HG03558 (cell line): ENCODE data around the gene COL13A1.

Experiments used
- ATAC-seq: cut with Tn5 transposase; IDR thresholded peaks from one replicate; pipeline ENCODE4 v1.9.1; 2021; ENCODE audit warnings: moderate number of reproducible peaks; ENCODE audit not compliant: unreplicated experiment; ENCODE audit errors: extremely low read depth

COL13A1 gene

DNA sequence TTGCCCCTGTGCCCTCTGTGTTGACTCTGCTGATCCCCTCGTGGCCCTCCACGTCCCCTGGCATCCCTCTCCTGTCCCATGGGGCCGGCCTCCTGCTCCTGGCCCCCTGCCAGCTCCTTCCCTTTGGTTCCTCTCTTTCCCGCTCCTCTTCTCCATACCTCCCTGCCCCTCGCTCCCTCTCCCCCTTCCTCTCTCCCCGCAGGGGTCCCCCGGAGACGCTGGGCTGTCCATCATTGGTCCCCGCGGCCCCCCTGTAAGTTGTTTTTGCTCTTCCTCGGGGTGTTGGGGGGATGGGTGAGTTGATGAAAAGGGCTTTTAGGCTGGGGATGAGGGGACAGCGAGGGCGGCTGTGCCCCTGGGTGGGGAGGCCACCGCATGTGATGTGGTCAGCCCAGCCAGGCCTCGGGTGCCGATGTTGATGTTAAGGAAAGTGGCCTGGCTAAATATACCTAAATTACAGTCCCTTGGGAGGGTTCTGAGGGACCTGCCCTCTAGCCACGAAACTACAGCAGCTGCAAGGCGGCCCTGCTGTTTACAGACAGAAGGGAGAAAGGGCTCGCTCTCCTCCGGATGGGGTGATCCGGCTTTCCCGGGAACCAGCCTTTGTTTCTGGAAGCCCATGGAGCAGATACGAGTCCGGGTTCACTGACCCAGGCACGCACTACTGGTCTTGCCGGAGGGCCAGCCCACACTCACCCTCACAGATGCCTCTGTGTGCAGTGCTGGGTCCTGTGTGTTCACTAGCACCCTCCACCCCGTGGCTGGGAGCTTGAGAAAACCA is 78.8 kb downstream of the COL13A1 start:
- ATAC-seq, result no peak

DNA sequence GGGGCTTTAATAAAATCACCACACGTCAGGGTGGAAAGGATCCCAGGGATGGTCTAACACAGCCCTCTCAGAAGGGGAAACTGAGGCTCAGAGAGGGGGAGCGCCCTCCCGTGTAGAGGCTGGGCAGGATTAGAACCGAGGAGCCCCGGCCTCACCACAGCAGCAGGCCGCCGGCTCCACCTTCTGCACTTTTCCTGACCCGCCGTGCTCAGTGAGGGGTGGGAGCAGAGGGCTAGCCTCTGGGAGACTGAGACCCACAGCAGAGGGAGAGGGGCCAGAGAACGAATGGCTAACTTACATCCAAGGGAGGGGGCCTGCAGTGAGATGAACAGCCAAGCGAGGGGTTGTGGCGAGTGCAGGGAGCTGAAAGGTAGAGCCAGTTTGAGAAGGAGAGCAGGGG is 79.5 kb downstream of the COL13A1 start:
- no peak for ATAC-seq

DNA sequence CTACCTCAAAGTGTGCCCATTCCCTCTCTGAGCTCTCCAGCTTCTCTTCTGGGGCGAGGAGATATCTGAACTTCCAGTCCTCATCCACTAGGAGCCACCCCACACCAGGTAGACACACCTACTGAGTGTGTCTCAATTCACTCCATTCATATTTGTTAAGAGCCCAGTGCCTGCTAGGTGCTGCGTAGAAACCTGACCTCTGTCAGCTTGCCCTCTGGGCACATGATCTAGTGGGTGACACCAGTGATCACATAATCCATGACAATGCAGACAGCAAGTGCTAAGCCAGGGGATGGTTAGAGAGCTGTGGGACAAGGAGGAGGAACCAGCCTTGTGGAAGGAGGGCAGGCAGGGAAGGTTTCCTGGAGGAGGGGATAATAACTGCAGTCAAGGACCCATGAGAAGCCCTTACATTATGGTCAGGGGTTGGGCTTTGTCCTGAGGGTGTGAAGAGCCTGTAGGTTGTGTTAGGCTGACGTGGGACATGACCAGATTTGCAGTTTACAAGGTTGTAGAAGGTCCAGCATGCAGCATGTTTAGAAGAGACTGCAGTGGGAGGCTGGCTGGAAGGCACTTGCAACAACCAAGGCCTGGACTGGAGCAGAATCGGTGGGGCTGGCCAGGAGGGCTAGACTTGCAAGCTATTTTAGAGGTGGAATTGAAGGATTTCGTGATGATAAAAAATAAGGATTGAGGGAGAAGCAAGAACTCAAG is 81.8 kb downstream of the COL13A1 start:
- ATAC-seq, result no peak

DNA sequence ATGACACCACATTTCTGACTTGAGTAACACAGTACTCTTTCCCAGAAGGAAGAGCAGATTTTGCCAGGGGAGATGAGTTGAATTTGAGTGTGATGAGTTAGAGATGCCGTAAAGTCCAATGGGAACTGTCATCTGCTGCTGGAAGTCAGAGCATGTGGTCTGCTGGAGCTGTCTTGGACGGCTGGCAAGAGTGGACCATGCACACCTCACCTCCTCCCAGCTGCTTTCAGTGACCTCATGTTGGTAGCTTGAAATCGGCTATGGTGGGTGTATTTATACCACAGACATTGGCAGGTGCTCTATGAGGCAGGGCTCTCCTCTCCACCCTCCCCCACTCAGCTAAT is 82.3 kb downstream of the COL13A1 start:
- ATAC-seq, result no peak

DNA sequence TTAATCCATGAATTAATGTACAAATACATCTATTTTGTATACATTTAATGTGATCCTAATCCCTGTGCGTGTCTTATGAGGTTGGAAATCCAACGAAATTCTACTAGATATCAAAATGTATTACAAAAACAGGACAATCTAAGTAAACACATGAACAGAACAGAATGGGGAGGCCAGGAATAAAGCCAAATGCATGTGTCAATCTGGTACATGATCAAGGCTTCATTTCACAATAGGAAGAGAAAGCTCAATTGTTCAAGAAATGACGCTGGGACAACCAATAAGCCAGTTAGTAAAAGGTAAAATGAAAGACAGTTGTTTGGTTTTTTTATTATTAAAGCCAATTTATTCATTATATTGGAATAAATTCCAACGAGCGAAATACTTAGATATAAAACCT is 83.0 kb downstream of the COL13A1 start:
- no peak for ATAC-seq

DNA sequence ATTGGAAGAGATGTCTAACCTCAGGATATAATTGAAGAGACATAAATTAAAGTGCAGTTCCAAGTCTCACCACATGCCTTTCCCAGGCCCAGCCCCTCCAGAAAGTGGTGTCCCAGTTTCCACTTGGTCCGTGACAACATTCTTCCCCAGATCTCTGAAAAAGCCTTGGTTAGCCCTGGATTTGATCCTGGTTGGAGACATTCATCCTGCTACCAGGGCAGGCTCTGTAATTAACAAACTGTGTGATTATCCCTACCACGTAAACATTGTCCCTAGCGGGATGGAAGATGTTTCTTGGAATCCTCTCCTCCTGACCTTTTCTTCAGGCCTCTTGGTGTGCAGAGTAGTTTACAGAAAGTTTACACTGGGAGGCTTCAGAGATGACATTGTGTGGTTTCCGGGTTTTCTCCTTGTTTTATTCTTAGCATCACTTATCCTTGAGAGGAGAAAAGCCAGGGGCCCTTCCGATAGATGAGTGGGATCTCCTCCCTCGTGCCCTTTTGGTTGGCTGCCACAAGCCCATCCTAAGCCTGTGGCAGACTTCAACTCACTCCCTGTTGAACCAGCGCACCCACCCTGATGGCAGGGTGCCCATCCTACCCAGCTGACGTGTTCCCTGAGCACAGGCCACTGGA is 83.8 kb downstream of the COL13A1 start:
- ATAC-seq, result no peak

DNA sequence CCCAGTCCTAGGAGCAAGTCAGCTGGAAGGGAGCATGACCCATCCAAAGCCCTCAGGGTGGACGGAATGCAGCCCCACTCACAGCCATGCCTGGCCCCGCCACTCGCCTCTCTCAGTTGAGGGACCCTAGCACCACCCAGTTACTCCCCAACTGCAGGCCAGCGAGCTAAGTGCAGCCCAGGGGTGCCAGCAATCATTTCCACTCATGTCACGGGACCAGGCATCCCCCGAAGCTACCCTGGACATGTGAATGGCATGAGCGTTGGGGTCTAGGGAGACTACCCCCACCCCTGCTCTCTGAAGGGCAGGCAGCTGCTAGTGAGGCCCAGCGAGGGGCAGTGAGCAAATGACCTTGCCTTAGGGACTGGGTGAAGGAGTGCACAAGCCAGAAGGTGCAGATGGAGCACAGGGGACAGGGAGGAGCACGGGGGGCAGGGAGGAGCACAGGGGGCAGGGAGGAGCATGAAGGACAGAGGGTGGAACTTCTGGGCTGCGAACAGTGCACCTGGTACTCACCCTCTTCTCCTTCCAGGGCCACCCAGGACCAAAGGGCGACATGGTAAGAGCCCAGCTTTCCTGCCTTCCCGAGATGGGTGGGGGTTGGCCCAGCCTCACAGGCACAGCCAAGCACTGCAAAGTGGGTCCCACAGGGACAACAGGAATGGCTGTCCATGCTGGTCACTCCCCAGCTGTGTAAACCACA is 87.3 kb downstream of the COL13A1 start:
- ATAC-seq, result no peak

DNA sequence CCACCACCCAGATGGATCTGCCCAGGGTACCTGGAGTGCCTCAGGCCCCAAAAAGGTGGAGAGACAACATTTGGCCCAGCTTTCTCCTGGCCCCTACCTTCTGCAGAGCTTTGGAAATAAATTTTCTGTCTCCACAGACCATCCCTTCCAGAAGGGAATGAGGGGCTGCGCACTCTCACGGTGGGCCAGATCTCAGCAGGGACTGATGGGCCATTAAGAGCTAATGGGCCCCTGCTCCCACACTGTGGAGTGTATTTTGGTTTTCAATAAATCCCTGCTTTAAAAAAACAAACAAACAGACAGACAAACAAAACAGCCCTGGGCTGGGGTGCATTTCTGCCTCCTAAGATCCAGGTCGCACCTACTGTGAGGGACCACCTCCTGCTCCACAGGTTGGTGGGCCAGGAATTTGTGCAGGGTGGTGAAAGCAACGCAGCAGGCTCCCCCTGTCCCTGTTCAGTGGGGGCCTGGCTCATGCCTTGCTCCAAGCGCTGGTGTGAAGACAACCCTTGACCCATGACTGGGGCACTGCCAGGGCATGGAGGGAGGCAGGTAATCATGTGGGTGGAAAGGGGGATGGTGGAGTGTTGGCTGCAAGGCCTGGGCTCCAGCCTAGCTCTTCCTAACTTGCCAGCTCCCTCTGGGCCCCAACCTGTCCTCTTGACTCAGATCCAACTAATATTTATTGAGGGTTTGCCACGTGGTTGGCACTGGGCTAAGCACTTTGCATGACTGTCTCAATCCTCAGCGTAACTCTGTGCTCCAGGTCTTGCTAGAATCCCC is 88.5 kb downstream of the COL13A1 start:
- no peak for ATAC-seq

DNA sequence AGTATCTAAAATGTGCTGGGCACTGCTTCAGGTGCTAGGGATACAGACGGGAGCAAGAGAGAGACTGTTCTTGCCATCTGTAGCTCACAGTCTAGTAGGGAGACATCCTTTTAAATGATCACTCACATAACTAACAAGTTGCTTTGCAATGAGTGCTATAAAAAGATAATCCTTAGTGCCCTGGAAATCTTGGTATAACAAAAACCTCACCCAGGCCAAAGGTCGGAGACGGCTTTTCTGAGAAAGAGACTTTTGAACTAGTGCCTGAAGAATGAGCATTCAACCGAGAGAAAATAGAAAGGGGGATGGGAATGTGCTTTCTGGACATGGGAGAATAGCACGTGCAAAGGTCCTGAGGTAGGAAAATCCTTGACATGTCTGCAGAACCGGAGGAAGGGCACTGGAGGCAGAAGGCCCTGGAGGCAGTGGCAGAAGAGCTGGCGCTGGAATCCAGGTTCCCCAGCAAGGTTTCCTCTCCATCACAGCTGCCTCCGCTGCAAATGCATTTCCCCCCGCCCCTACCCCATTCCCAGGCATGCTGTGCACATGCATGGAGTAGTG is 89.4 kb downstream of the COL13A1 start:
- ATAC-seq, result no peak

DNA sequence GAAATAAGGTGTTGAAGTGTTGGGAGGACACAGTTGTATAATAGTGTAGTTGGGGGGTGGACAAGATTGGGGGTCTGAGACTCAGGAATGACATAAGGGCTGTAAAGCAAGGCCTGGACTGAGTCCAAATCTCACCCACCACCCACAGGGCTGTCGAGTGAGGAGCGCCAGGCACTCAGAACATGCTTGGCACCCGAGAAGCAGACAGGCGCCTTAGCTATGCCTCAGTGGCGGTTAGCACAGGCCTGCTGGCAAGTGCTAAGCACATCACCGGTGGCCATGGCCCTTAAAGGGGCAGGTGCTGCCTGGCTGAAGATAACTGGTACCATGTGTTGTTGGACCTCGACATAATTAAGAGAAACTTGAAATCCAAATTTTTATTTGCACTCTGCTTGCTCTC is 90.7 kb downstream of the COL13A1 start:
- no peak for ATAC-seq

DNA sequence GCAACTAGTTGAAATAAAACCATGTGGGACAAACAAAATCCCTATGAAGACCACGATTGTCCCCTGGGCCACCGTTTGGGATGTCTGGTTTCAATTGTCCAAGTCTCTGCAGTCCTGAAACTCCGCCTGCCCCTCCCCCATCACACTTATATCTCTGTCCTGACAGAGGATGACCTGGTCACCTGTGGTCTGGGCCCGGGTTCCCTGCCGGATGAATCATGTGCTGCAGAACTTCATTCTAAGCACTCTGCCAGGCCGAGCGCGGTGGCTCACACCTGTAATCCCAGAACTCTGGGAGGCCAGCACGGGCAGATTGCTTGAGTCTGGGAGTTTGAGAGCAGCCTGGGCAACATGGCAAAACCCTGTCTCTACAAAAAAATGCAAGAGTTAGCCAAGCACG is 91.1 kb downstream of the COL13A1 start:
- no peak for ATAC-seq

DNA sequence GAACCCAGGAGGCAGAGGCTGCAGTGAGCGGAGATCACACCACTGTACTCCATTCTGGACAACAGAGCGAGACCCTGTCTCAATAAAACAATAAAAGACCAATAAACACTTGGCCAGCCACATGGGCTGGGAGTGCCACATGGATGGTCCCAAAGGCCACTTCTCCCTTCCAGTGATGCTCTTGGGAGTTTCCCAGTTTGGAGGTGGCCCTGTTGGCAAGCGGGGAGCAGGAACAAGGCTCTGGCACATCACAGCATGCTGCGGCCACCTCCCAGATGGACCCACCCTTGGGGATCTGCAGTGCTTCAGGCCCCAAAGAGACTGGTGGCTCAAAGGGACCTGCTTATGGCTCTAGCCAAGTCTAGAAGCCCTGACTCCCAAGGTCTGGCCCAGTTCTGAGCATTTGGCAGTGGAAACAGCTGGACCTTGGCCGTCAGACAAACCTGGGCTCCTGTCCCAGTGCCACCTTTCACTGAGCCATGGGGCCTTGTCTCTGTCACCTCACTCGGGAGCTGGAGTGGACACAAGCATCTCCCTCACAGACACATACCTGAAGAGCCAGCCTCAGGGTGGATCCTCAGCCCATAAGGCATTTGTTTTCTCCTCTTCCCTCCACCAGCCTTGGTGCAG is 91.7 kb downstream of the COL13A1 start:
- no peak for ATAC-seq

DNA sequence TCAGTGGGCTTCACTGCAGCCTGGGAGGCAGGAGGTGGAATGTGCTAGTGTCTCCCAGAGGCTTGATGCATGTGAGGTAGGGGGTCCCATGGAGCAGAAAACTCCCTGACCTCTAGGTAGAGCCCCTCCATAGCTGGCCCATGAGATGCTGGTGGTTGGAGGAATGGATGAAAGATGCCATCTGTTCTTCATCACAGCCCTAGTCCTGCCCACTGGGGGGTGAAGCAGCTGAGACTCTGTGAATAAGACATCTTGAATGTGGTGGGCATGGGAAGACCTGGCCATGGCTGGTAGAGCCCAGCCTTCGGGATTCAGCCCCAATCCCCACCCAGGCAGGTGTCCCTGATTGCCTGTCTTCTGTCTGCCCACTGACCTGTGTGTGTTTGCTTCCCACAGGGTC is 92.5 kb downstream of the COL13A1 start:
- ATAC-seq, result no peak

DNA sequence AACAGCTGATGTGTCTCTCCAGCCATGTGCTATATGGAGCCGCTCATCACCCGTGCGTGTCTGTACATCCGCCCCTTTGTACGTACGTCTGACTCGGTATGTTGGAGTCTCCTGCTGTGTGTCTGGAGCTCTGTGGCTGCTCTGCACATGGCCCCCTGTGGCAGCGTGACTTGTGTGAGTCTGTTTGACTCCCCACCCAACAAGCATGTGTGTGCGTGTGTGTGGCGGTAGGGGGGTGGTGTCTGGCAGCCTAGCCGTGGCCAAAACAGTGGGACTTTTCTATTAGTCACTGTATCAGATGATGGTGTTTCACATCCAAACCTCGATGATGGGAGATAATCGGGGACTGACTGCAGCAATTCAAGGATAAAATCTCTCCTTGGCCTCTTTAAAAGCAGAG is 94.1 kb downstream of the COL13A1 start:
- ATAC-seq, result no peak

DNA sequence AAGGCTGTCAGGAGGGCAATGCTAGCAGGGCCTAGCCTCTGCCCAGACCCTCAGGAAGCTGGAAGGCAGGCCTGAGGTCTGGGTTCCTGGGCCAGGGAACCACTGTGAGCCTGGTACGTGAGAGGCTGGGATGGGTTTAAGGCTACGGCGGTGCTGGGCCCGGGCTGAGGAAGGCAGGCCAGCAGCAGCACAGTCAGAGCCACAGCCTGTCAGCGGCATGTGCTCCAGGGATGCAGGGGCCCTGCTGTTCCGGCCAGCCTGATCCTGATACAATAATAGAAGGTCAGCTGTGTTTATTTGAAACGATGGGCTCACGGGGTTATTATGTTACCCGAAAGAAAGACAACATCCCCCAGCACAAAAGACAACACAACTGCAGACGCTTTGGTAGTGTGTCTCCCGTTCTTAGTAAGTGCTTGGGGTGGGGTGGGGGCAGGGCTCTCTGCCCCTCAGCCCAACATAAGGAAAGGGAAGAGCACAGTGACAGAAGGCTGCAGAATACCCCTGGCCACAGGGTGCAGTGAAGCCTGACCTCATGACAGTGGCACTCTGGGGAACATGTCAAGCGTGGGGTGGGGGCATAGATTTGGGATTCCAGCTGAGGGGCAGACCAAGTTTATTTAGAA is 95.0 kb downstream of the COL13A1 start:
- ATAC-seq, result no peak

DNA sequence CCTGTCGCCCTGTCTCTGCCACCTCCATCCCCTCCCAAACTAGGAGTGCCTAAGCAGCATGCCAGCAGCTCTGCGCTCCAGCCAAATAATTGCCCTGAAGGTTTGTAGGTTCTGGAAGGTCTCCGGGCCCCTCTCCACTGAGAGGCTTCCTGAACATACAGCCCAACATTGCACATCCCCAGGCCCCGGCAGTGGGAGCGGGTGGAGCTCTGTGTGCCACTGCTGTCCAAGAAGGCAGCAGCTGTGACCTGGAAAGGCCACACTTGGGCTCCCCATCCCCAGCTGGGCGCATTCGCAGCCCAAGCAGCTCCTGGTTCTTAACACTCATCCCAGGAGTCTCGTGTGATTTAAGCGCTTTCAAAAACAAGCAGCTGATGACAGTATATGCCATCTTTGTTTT is 95.7 kb downstream of the COL13A1 start:
- no peak for ATAC-seq

DNA sequence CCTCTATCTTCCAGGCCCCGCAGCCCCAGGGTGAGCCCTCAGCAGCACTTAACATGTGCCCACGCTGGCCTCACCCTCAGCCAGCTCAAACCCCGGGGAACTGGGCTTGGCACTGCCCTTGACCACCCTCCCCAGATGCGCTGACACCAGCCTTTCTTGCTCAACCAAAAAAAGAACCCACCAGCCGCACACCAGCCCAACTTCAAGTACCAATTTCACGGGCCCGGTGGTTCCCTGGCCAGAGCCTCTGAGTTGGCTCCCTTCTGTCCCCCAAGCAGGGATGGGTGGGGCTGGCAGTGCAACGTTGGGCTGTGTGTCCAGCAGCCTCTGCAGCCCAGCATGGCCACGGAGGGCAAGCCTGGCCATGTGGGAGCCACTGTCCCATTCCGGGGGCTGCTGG is 96.3 kb downstream of the COL13A1 start:
- ATAC-seq, result no peak

DNA sequence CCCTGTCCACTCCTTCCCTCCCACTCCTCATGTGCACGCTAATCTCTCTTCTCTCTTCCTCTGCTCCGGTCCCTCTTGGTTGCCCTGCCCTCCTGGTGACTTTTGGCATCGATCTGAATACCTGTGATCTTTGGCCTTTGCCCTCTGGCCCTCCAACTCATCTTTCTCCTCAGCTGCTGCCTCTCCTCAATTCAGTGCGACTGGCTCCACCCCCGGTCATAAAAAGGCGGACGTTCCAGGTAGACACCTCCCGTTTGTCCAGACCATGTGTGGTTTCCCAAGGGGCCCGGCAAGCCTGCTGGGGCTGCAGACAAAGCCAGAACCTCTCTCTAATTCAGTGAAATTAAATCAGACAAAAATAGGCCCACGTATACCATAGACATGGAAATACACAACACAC is 96.8 kb downstream of the COL13A1 start:
- no peak for ATAC-seq

DNA sequence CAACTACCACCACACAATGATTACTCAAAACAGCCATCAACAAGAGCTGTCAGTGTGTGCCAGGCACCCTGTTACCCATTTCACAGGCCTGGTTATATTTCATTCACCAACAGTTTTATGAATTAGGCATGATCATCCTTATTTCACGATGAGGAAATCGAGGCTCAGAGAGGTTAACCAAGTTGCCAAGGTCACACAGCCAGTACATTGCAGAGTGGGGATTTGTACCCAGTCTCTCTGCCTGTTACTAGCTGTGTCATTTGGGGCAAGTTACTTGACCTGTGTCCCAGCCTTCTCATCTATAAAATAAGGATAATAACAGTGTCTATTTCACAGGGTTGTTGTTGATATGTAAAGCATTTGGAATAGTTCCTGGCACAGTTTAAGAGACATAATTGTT is 97.2 kb downstream of the COL13A1 start:
- ATAC-seq, result no peak
